GM18907 (cell line): ENCODE data around the gene ADPRS.

Source experiments
- ATAC-seq: cut with Tn5 transposase; IDR thresholded peaks from one replicate; pipeline ENCODE4 v1.9.1; 2021; ENCODE audit warnings: mild to moderate bottlenecking, moderate library complexity; ENCODE audit not compliant: unreplicated experiment

Gene ADPRS

GRCh38 chr1:36107394-36107793, 18.7 kb downstream of the ADPRS start:
- ATAC-seq, result no peak

GRCh38 chr1:36108314-36108713, 19.6 kb downstream of the ADPRS start:
- ATAC-seq, result no peak

GRCh38 chr1:36109041-36109679, 20.5 kb downstream of the ADPRS start:
- no peak for ATAC-seq

- no peak for ATAC-seq
Observed at GRCh38 chr1:36111151-36111550, 22.5 kb downstream of the ADPRS start.

- ATAC-seq, result no peak
Observed at GRCh38 chr1:36112823-36113222, 24.1 kb downstream of the ADPRS start.

GRCh38 chr1:36114371-36114770, 25.7 kb downstream of the ADPRS start:
- ATAC-seq, result no peak

- no peak for ATAC-seq
Observed at GRCh38 chr1:36115200-36115669, 26.5 kb downstream of the ADPRS start.

GRCh38 chr1:36115931-36116330, 27.2 kb downstream of the ADPRS start:
- no peak for ATAC-seq

GRCh38 chr1:36116901-36117300, 28.2 kb downstream of the ADPRS start:
- no peak for ATAC-seq

GRCh38 chr1:36118447-36119204, 29.9 kb downstream of the ADPRS start:
- ATAC-seq, result no peak

GRCh38 chr1:36119456-36119855, 30.8 kb downstream of the ADPRS start:
- no peak for ATAC-seq

GRCh38 chr1:36122062-36123030, 33.7 kb downstream of the ADPRS start:
- no peak for ATAC-seq

GRCh38 chr1:36123356-36123755, 34.7 kb downstream of the ADPRS start:
- no peak for ATAC-seq

GRCh38 chr1:36124404-36125128, 35.9 kb downstream of the ADPRS start:
- ATAC-seq, result no peak

GRCh38 chr1:36125129-36125991, 36.7 kb downstream of the ADPRS start, which contains the start of gene COL8A2:
Gene COL8A2, minus strand, starts transcription at chr1:36125222. Its CDS starts 24,980 bp downstream, at chr1:36100242.
- ATAC-seq, result no peak

- ATAC-seq, result no peak
Observed at GRCh38 chr1:36126005-36126716, 37.5 kb downstream of the ADPRS start.

- no peak for ATAC-seq
Observed at GRCh38 chr1:36126797-36127500, 38.3 kb downstream of the ADPRS start.
